ENCODE measurements around the gene PGS1.

DNA sequence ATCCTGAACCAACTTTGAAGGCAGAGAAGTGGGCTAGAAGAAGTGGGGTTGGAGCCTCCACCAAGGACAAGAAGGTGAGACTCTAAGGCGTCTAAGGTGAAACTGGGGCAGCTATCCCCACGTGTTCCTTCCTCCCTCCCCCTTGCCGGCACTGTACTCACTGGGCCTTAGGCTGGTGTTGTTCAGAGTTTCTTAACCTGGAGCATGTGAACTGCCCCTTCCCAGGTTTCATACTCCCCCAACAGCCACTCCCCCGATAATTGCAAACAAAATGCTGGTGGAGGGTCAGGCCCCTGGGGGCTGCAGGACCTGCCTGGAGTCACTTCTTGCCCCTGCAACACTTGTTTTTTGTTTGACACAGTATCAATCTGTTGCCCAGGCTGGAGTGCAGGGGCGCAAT lies 11.3 kb upstream of the PGS1 start:
- TF ChIP-seq, protein P1, sequence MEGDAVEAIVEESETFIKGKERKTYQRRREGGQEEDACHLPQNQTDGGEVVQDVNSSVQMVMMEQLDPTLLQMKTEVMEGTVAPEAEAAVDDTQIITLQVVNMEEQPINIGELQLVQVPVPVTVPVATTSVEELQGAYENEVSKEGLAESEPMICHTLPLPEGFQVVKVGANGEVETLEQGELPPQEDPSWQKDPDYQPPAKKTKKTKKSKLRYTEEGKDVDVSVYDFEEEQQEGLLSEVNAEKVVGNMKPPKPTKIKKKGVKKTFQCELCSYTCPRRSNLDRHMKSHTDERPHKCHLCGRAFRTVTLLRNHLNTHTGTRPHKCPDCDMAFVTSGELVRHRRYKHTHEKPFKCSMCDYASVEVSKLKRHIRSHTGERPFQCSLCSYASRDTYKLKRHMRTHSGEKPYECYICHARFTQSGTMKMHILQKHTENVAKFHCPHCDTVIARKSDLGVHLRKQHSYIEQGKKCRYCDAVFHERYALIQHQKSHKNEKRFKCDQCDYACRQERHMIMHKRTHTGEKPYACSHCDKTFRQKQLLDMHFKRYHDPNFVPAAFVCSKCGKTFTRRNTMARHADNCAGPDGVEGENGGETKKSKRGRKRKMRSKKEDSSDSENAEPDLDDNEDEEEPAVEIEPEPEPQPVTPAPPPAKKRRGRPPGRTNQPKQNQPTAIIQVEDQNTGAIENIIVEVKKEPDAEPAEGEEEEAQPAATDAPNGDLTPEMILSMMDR (IDR thresholded peaks at IDR 0.05), result no peak
- TF ChIP-seq POLR2A (IDR thresholded peaks at IDR 0.05), result no peak

Measured in uterus (tissue), 2 donors.